Kidney epithelial cell (primary cell): ENCODE measurements around the gene CGN. TPM values are rescaled to one million over a fixed set of nuclear protein-coding genes. Genes with fewer than 3 reads are reported as not detected.

Experiments
- DNase-seq: peaks from one replicate; pipeline ENCODE4 v3.0.0-alpha.2; 2010; ENCODE audit warnings: low read depth
- H3K27me3 ChIP-seq: 2 replicates; pipeline ENCODE4 v1.6.0; 2011; ENCODE audit warnings: low read length; ENCODE audit not compliant: control insufficient read depth, insufficient read depth
- H3K36me3 ChIP-seq: 2 replicates; pipeline ENCODE4 v1.5.1; 2011; ENCODE audit warnings: low read length; ENCODE audit not compliant: control insufficient read depth, insufficient read depth
- H3K4me3 ChIP-seq: 2 replicates; pipeline ENCODE4 v1.5.1; 2011; ENCODE audit warnings: low read depth, mild to moderate bottlenecking, control low read depth, low read length
- total RNA-seq: library from RNA; depleted of rRNA; stranded (reverse); fragments of >200 nt; gene quantifications from 2 replicates; pipeline ENCODE4 v1.2.3, GENCODE V29; 2015
- TF ChIP-seq, protein P1 (sequence below): IDR thresholded peaks from 2 replicates; pipeline ENCODE4 v1.5.1; 2011; ENCODE audit warnings: mild to moderate bottlenecking, moderate library complexity, low read length, control low read depth, inconsistent platforms; ENCODE audit not compliant: insufficient read depth, poor library complexity, severe bottlenecking

CGN gene
- total RNA-seq, 1 donor from 2014 or later = 29.3 TPM

GRCh38 chr1:151502859-151503780 is 8.1 kb upstream of the CGN start:
- no peak overlapping the region for H3K4me3 ChIP-seq
- no peaks in the 10 kb centered on the region for H3K36me3 ChIP-seq
- TF ChIP-seq, protein P1, sequence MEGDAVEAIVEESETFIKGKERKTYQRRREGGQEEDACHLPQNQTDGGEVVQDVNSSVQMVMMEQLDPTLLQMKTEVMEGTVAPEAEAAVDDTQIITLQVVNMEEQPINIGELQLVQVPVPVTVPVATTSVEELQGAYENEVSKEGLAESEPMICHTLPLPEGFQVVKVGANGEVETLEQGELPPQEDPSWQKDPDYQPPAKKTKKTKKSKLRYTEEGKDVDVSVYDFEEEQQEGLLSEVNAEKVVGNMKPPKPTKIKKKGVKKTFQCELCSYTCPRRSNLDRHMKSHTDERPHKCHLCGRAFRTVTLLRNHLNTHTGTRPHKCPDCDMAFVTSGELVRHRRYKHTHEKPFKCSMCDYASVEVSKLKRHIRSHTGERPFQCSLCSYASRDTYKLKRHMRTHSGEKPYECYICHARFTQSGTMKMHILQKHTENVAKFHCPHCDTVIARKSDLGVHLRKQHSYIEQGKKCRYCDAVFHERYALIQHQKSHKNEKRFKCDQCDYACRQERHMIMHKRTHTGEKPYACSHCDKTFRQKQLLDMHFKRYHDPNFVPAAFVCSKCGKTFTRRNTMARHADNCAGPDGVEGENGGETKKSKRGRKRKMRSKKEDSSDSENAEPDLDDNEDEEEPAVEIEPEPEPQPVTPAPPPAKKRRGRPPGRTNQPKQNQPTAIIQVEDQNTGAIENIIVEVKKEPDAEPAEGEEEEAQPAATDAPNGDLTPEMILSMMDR = no peak
- DNase-seq = no peak
- H3K27me3 ChIP-seq = no peaks in the 10 kb centered on the region

DNA sequence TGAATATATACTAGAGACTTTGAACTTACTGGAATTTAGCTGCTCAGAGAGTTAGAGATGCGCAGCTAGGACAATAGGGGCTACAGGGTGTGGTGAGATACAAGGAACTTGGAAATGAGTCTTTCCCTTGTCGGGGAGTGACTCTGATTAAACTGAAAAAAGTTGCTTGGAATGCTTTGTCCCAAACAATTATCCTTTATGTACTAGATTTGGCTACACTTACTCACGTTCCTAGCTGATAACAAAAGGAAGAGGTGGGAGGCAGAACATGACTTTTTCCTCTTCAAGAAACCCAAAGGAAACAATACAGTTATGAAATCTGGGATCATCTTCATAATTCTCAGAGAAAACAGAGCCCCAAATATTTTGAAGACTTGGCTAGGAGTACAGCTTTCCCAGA is 6.9 kb upstream of the CGN start:
- H3K36me3 ChIP-seq = no peaks in the 10 kb centered on the region
- no peak for DNase-seq
- H3K27me3 ChIP-seq = no peaks in the 10 kb centered on the region
- TF ChIP-seq, protein P1 = no peak
- H3K4me3 ChIP-seq = no peak overlapping the region

- Histone ChIP-seq H3K4me3 (no peak overlapping the region), H3K36me3 (no peaks in the 10 kb centered on the region), H3K27me3 (no peaks in the 10 kb centered on the region)
- TF ChIP-seq, protein P1 = no peak
- DNase-seq = no peak
These were observed 6.4 kb upstream of the CGN start for GRCh38 chr1:151504759-151505158.

DNA sequence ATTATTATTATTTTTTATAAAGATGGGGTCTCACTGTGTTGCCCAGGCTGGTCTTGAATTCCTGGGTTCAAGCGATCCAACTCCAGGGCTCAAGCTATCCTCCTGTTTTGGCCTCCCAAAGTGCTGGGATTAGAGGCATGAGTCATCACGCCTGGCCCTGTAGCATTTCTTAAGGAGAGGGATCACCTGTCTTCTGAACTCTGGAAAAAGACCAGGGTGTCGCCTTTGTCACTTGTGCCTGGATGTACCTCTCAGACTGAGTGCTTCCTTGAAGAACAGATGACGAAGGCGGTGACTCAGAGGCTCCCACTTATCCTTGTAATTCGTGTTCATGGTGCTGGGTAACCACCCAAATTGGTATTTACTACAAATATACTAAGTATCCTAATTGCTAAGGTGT is 2.4 kb upstream of the CGN start:
- Histone ChIP-seq H3K4me3 (no peak overlapping the region), H3K36me3 (no peaks in the 10 kb centered on the region), H3K27me3 (no peaks in the 10 kb centered on the region)
- TF ChIP-seq, protein P1 = no peak
- DNase-seq = no peak

- TF ChIP-seq, protein P1 = no peak
- Histone ChIP-seq H3K27me3 (no peaks in the 10 kb centered on the region), H3K36me3 (no peaks in the 10 kb centered on the region), H3K4me3 (no peak overlapping the region)
- no peak for DNase-seq
These were observed 1.7 kb upstream of the CGN start for GRCh38 chr1:151509350-151510019.
